HG02588 (cell line): ENCODE measurements around the gene VSTM2B.

Source experiments
- ATAC-seq: cut with Tn5 transposase; IDR thresholded peaks from one replicate; pipeline ENCODE4 v1.9.1; 2021; ENCODE audit warnings: mild to moderate bottlenecking, moderate library complexity; ENCODE audit not compliant: unreplicated experiment

VSTM2B gene

GRCh38 chr19:29515233-29515619 is 10.6 kb upstream of the VSTM2B start:
- ATAC-seq: no peak

- ATAC-seq: no peak
These were observed 10.0 kb upstream of the VSTM2B start for GRCh38 chr19:29515706-29516357.

GRCh38 chr19:29516358-29516725 is 9.5 kb upstream of the VSTM2B start:
- no peak for ATAC-seq

GRCh38 chr19:29516821-29517395 is 8.9 kb upstream of the VSTM2B start:
- no peak for ATAC-seq

- no peak for ATAC-seq
These were observed 8.4 kb upstream of the VSTM2B start for GRCh38 chr19:29517412-29517811.

GRCh38 chr19:29517946-29518345 is 7.8 kb upstream of the VSTM2B start:
- ATAC-seq: no peak

- no peak for ATAC-seq
These were observed 6.6 kb upstream of the VSTM2B start for GRCh38 chr19:29519146-29519545.

- ATAC-seq: no peak
These were observed 5.9 kb upstream of the VSTM2B start for GRCh38 chr19:29519931-29520330.

- no peak for ATAC-seq
These were observed 5.4 kb upstream of the VSTM2B start for GRCh38 chr19:29520390-29520789.

- ATAC-seq: no peak
These were observed 4.3 kb upstream of the VSTM2B start for GRCh38 chr19:29521291-29522075.

- no peak for ATAC-seq
These were observed 2.2 kb upstream of the VSTM2B start for GRCh38 chr19:29523568-29523967.

GRCh38 chr19:29524201-29524911 is 1.4 kb upstream of the VSTM2B start:
- ATAC-seq: no peak

- no peak for ATAC-seq
These were observed 622 bp upstream of the VSTM2B start for GRCh38 chr19:29524912-29525831.

- ATAC-seq: no peak
These were observed 1.1 kb downstream of the VSTM2B start for GRCh38 chr19:29526730-29527499.

- no peak for ATAC-seq
These were observed 1.9 kb downstream of the VSTM2B start for GRCh38 chr19:29527500-29528328.

- peak; percentile 53 for ATAC-seq
These were observed 2.7 kb downstream of the VSTM2B start for GRCh38 chr19:29528350-29528945.

- no peak for ATAC-seq
These were observed 3.3 kb downstream of the VSTM2B start for GRCh38 chr19:29528946-29529645.
